SK-N-SH (cell line): ENCODE measurements around the gene SH3RF2.

Source experiments
- CHD2 ChIP-seq: fragments of 150-350 bp; IDR thresholded peaks from 2 replicates; pipeline ENCODE4 v1.6.1; 2018; ENCODE audit warnings: low read length; ENCODE audit not compliant: partially characterized antibody
- EP300 ChIP-seq, 2 experiments: IDR thresholded peaks; 2 replicates each; pipeline versions ENCODE4 v1.4.0 to v1.6.1; 2012; ENCODE audit warnings: borderline replicate concordance in 1 of 2, low read depth in 1 of 2, low read length in 1 of 2
- FOSL2 ChIP-seq: IDR thresholded peaks from 2 replicates; pipeline ENCODE4 v1.4.0; 2012; ENCODE audit warnings: low read depth, mild to moderate bottlenecking, moderate library complexity, borderline replicate concordance
- GATA2 ChIP-seq: sonication (generic); formaldehyde crosslinking; IDR thresholded peaks from 2 replicates; pipeline ENCODE4 v1.5.0; 2020; ENCODE audit warnings: mild to moderate bottlenecking, missing genetic modification reagents
- JUND ChIP-seq: IDR thresholded peaks from 2 replicates; pipeline ENCODE4 v1.4.0; 2012
- NRF1 ChIP-seq: IDR thresholded peaks from 2 replicates; pipeline ENCODE4 v1.6.1; 2012; ENCODE audit warnings: low read depth, mild to moderate bottlenecking, low read length
- RXRA ChIP-seq: IDR thresholded peaks from 2 replicates; pipeline ENCODE4 v1.4.0; 2012; ENCODE audit warnings: low read depth, mild to moderate bottlenecking, borderline replicate concordance
- SIN3A ChIP-seq: IDR thresholded peaks from 2 replicates; pipeline ENCODE4 v1.6.1; 2012; ENCODE audit warnings: low read depth, mild to moderate bottlenecking, low read length, moderate library complexity, borderline replicate concordance
- TEAD4 ChIP-seq: IDR thresholded peaks from 2 replicates; pipeline ENCODE4 v1.4.0; 2012; ENCODE audit warnings: mild to moderate bottlenecking, borderline replicate concordance; ENCODE audit not compliant: insufficient read depth
- YY1 ChIP-seq: IDR thresholded peaks from 2 replicates; pipeline ENCODE4 v1.4.0; 2012; ENCODE audit warnings: low read depth, mild to moderate bottlenecking
- TF ChIP-seq, protein P1 (sequence below): fragments of 200-600 bp; sonication (generic); IDR thresholded peaks from 2 replicates; pipeline ENCODE4 v1.6.1; 2017; ENCODE audit warnings: antibody characterized with exemption, mild to moderate bottlenecking, moderate library complexity
- TF ChIP-seq, protein P2 (sequence below): IDR thresholded peaks from 2 replicates; pipeline ENCODE4 v1.6.1; 2012; ENCODE audit warnings: mild to moderate bottlenecking, low read depth, low read length, moderate library complexity
- TF ChIP-seq, protein P3 (sequence below): IDR thresholded peaks from 2 replicates; pipeline ENCODE4 v1.4.0; 2012; ENCODE audit warnings: low read depth

DNA sequence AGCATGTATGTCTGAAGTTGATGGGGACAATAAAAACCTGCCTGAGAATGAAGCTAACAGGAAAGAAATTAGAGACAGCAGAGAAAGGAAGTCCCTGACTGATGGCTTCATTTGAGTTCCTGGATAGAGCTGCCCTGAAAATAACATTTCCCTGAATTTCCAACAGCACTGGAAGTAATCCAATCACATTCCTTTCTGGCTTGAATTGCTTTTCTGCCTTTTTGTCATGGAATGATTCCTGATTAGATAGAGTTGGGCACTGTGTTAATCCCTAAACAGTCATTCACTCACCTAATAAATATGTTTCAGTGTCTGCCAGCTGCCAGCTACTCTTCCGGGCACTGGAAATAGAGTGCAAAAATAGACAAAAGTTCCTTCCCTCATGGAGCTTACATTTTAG is 30.0 kb upstream of the SH3RF2 start:
- TF ChIP-seq TEAD4 (no peak), RXRA (no peak), YY1 (no peak), EP300 (IDR thresholded peaks at IDR 0.05; ENCODE audit: borderline replicate concordance in 1 of 2, low read depth in 1 of 2, low read length in 1 of 2) (no peak), CHD2 (no peak), NRF1 (no peak), SIN3A (no peak), GATA2 (CRISPR knock-in tag) (no peak), FOSL2 (no peak), JUND (no peak)
- TF ChIP-seq, protein P1, sequence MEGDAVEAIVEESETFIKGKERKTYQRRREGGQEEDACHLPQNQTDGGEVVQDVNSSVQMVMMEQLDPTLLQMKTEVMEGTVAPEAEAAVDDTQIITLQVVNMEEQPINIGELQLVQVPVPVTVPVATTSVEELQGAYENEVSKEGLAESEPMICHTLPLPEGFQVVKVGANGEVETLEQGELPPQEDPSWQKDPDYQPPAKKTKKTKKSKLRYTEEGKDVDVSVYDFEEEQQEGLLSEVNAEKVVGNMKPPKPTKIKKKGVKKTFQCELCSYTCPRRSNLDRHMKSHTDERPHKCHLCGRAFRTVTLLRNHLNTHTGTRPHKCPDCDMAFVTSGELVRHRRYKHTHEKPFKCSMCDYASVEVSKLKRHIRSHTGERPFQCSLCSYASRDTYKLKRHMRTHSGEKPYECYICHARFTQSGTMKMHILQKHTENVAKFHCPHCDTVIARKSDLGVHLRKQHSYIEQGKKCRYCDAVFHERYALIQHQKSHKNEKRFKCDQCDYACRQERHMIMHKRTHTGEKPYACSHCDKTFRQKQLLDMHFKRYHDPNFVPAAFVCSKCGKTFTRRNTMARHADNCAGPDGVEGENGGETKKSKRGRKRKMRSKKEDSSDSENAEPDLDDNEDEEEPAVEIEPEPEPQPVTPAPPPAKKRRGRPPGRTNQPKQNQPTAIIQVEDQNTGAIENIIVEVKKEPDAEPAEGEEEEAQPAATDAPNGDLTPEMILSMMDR: no peak
- TF ChIP-seq, protein P2, sequence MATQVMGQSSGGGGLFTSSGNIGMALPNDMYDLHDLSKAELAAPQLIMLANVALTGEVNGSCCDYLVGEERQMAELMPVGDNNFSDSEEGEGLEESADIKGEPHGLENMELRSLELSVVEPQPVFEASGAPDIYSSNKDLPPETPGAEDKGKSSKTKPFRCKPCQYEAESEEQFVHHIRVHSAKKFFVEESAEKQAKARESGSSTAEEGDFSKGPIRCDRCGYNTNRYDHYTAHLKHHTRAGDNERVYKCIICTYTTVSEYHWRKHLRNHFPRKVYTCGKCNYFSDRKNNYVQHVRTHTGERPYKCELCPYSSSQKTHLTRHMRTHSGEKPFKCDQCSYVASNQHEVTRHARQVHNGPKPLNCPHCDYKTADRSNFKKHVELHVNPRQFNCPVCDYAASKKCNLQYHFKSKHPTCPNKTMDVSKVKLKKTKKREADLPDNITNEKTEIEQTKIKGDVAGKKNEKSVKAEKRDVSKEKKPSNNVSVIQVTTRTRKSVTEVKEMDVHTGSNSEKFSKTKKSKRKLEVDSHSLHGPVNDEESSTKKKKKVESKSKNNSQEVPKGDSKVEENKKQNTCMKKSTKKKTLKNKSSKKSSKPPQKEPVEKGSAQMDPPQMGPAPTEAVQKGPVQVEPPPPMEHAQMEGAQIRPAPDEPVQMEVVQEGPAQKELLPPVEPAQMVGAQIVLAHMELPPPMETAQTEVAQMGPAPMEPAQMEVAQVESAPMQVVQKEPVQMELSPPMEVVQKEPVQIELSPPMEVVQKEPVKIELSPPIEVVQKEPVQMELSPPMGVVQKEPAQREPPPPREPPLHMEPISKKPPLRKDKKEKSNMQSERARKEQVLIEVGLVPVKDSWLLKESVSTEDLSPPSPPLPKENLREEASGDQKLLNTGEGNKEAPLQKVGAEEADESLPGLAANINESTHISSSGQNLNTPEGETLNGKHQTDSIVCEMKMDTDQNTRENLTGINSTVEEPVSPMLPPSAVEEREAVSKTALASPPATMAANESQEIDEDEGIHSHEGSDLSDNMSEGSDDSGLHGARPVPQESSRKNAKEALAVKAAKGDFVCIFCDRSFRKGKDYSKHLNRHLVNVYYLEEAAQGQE: no peak
- TF ChIP-seq, protein P3, sequence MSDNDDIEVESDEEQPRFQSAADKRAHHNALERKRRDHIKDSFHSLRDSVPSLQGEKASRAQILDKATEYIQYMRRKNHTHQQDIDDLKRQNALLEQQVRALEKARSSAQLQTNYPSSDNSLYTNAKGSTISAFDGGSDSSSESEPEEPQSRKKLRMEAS: no peak
